ENCODE data around the gene SLC35F2. TPM values are rescaled to one million over a fixed set of nuclear protein-coding genes. Genes with fewer than 3 reads are reported as not detected.
"Not testable (repeated sequence)": the region's sequence is repeated elsewhere in the genome, so short reads cannot be mapped to it uniquely, and the experiment has no call there.

The SLC35F2 gene
- total RNA-seq, 1 donor from 2014 or later: 13.3 TPM

DNA sequence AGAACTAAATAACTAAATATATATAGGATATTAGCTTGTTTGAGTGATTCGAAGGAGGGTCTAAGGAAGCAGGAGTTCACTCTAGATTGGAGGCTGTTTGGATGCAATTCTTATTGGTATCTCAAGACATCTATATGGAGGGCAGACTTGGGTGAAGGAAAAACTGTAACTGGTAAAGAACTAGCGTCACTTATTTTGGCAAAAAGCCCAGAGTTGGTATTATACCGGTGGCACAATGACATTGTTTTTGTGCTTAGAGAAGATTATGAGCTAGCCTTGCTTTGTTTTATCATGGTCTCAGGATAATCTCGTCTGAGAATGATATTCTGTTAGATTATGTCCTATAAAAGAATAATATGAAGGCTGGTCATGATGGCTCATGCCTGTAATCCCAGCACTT is 6.0 kb upstream of the SLC35F2 start:
- no peaks in the 10 kb centered on the region for H3K9me3 ChIP-seq
- TF ChIP-seq POLR2A (IDR thresholded peaks at IDR 0.05): no peak
- no peak for TF ChIP-seq POLR2AphosphoS5 (IDR thresholded peaks at IDR 0.05; ENCODE audit: insufficient read depth in 1 of 2, low read depth in 1 of 2)
- no peak for TF ChIP-seq CTCF (IDR thresholded peaks at IDR 0.05)
- no peak overlapping the region for H3K4me3 ChIP-seq
- intact Hi-C loops (cut with DNase I): no loop called here
- H3K27ac ChIP-seq: no peak overlapping the region
- H3K4me1 ChIP-seq: no peaks in the 10 kb centered on the region
- H3K36me3 ChIP-seq: no peaks in the 10 kb centered on the region
- DNase-seq (ENCODE audit: extremely low spot score in 2 of 2): no peak
- H3K27me3 ChIP-seq: no peaks in the 10 kb centered on the region

DNA sequence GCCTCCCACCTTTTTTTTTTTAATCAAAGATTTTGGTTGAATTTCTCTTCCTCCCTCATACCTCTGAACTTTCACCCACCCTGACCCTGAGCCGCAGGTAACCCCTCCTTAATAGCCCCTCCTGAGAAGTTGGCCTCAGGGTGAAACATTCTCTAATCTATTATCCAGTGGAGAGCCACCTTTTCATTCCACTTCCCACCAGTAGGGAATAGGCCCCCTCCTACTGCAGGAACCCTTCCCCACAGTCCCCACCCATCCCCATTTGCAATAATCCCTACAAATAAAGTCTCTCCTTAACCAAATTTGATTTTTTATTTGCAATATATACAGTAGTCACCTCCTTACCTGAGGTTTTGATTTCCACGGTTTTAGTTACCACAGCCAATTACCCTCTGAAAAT is 2.1 kb upstream of the SLC35F2 start:
- intact Hi-C loops (cut with DNase I): no loop called here
- H3K4me3 ChIP-seq: no peak overlapping the region
- peaks cover 10% of the 10 kb centered on the region for H3K4me1 ChIP-seq
- no peak for DNase-seq (ENCODE audit: extremely low spot score in 2 of 2)
- TF ChIP-seq POLR2AphosphoS5 (IDR thresholded peaks at IDR 0.05; ENCODE audit: insufficient read depth in 1 of 2, low read depth in 1 of 2): no peak
- no peak for TF ChIP-seq POLR2A (IDR thresholded peaks at IDR 0.05)
- TF ChIP-seq CTCF (IDR thresholded peaks at IDR 0.05): no peak
- H3K36me3 ChIP-seq: no peaks in the 10 kb centered on the region
- H3K27me3 ChIP-seq: no peaks in the 10 kb centered on the region
- H3K9me3 ChIP-seq: no peaks in the 10 kb centered on the region
- H3K27ac ChIP-seq: no peak overlapping the region

GRCh38 chr11:107860240-107860620 is 1.6 kb upstream of the SLC35F2 start:
- H3K4me3 ChIP-seq; H3K27ac ChIP-seq; H3K27me3 ChIP-seq; intact Hi-C loops (cut with DNase I); H3K36me3 ChIP-seq; H3K9me3 ChIP-seq; DNase-seq (ENCODE audit: extremely low spot score in 2 of 2): not testable (repeated sequence)
- H3K4me1 ChIP-seq: peaks cover 10% of the 10 kb centered on the region

GRCh38 chr11:107859459-107860239 is 1.1 kb upstream of the SLC35F2 start:
- TF ChIP-seq POLR2AphosphoS5 (IDR thresholded peaks at IDR 0.05; ENCODE audit: insufficient read depth in 1 of 2, low read depth in 1 of 2): no peak
- TF ChIP-seq CTCF (IDR thresholded peaks at IDR 0.05): no peak
- no peak for TF ChIP-seq POLR2A (IDR thresholded peaks at IDR 0.05)
- peak overlapping the region; percentile 85 to 91 for H3K4me3 ChIP-seq
- DNase-seq (ENCODE audit: extremely low spot score in 2 of 2): no peak
- peak overlapping the region; percentile 75 for H3K27ac ChIP-seq
- no peaks in the 10 kb centered on the region for H3K36me3 ChIP-seq
- H3K4me1 ChIP-seq: peaks cover 10% of the 10 kb centered on the region
- intact Hi-C loops (cut with DNase I): no loop called here
- no peaks in the 10 kb centered on the region for H3K9me3 ChIP-seq
- H3K27me3 ChIP-seq: no peaks in the 10 kb centered on the region

- no peaks in the 10 kb centered on the region for H3K9me3 ChIP-seq
- H3K4me3 ChIP-seq: peak overlapping the region; percentile 85 to 91
- H3K36me3 ChIP-seq: no peaks in the 10 kb centered on the region
- H3K27me3 ChIP-seq: no peaks in the 10 kb centered on the region
- TF ChIP-seq POLR2AphosphoS5 (IDR thresholded peaks at IDR 0.05; ENCODE audit: insufficient read depth in 1 of 2, low read depth in 1 of 2): no peak
- no peak for TF ChIP-seq CTCF (IDR thresholded peaks at IDR 0.05)
- no peak for TF ChIP-seq POLR2A (IDR thresholded peaks at IDR 0.05)
- no peak for DNase-seq (ENCODE audit: extremely low spot score in 2 of 2)
- peak overlapping the region; percentile 75 for H3K27ac ChIP-seq
- intact Hi-C loops (cut with DNase I): no loop called here
- H3K4me1 ChIP-seq: peaks cover 10% of the 10 kb centered on the region
These were observed 904 bp downstream of the SLC35F2 start for GRCh38 chr11:107857550-107858216.

Measured in vagina (tissue), 2 donors.